Upper lobe of left lung (tissue), 4 donors: ENCODE data around the gene ACSL3.

Experiments used
- CTCF ChIP-seq, 6 experiments: fragments of 450-650 bp in 4 of 6; fragments of 200-600 bp in 2 of 6; sonication (generic) in 2 of 6; IDR thresholded peaks; one replicate each; pipeline ENCODE4 v1.5.1; 2016 to 2019; ENCODE audit warnings: antibody characterized with exemption in 6 of 6
- POLR2A ChIP-seq, 4 donors: fragments of 450-650 bp; IDR thresholded peaks; one replicate each; pipeline ENCODE4 v1.5.1; 2016 to 2017; ENCODE audit warnings: antibody characterized with exemption in 4 of 4, mild to moderate bottlenecking in 2 of 4
- POLR2AphosphoS5 ChIP-seq, 2 donors: sonication (generic); formaldehyde crosslinking; IDR thresholded peaks; one replicate each; pipeline ENCODE4 v1.5.1; 2017; ENCODE audit warnings: antibody characterized with exemption in 2 of 2

GRCh38 chr2:222835143-222835822, 25.6 kb upstream of the ACSL3 start:
- TF ChIP-seq POLR2AphosphoS5 (IDR thresholded peaks at IDR 0.05) (no peak), CTCF (IDR thresholded peaks at IDR 0.05) (no peak), POLR2A (IDR thresholded peaks at IDR 0.05) (no peak)
